ENCODE data around the gene DNM2.

DNM2 gene

GRCh38 chr19:10686661-10687517 is 31.0 kb upstream of the DNM2 start:
- no peaks in the 10 kb centered on the region for H3K27me3 ChIP-seq (ENCODE audit: insufficient read depth, poor library complexity, severe bottlenecking)
- no peak overlapping the region for H3K27ac ChIP-seq (replicated peaks)
- TF ChIP-seq SPI1 (IDR thresholded peaks at IDR 0.05; ENCODE audit: borderline replicate concordance, low read depth) (no peak), POLR2AphosphoS5 (IDR thresholded peaks at IDR 0.05; ENCODE audit: low read depth) (no peak), GABPA (IDR thresholded peaks at IDR 0.05; ENCODE audit: low read depth) (no peak)
- TF ChIP-seq, protein P1, sequence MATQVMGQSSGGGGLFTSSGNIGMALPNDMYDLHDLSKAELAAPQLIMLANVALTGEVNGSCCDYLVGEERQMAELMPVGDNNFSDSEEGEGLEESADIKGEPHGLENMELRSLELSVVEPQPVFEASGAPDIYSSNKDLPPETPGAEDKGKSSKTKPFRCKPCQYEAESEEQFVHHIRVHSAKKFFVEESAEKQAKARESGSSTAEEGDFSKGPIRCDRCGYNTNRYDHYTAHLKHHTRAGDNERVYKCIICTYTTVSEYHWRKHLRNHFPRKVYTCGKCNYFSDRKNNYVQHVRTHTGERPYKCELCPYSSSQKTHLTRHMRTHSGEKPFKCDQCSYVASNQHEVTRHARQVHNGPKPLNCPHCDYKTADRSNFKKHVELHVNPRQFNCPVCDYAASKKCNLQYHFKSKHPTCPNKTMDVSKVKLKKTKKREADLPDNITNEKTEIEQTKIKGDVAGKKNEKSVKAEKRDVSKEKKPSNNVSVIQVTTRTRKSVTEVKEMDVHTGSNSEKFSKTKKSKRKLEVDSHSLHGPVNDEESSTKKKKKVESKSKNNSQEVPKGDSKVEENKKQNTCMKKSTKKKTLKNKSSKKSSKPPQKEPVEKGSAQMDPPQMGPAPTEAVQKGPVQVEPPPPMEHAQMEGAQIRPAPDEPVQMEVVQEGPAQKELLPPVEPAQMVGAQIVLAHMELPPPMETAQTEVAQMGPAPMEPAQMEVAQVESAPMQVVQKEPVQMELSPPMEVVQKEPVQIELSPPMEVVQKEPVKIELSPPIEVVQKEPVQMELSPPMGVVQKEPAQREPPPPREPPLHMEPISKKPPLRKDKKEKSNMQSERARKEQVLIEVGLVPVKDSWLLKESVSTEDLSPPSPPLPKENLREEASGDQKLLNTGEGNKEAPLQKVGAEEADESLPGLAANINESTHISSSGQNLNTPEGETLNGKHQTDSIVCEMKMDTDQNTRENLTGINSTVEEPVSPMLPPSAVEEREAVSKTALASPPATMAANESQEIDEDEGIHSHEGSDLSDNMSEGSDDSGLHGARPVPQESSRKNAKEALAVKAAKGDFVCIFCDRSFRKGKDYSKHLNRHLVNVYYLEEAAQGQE (IDR thresholded peaks at IDR 0.05; ENCODE audit: insufficient replicate concordance, low read depth), result no peak
- TF ChIP-seq, protein P2, sequence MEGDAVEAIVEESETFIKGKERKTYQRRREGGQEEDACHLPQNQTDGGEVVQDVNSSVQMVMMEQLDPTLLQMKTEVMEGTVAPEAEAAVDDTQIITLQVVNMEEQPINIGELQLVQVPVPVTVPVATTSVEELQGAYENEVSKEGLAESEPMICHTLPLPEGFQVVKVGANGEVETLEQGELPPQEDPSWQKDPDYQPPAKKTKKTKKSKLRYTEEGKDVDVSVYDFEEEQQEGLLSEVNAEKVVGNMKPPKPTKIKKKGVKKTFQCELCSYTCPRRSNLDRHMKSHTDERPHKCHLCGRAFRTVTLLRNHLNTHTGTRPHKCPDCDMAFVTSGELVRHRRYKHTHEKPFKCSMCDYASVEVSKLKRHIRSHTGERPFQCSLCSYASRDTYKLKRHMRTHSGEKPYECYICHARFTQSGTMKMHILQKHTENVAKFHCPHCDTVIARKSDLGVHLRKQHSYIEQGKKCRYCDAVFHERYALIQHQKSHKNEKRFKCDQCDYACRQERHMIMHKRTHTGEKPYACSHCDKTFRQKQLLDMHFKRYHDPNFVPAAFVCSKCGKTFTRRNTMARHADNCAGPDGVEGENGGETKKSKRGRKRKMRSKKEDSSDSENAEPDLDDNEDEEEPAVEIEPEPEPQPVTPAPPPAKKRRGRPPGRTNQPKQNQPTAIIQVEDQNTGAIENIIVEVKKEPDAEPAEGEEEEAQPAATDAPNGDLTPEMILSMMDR (IDR thresholded peaks at IDR 0.05; ENCODE audit: insufficient read depth, low read length), result no peak
- DNase-seq (ENCODE audit: low read depth in 1 of 2, low spot score in 1 of 2), result no peak
- no peak overlapping the region for H3K4me3 ChIP-seq (replicated peaks; ENCODE audit: insufficient read depth, low read length)

- no peak for DNase-seq (ENCODE audit: low read depth in 1 of 2, low spot score in 1 of 2)
- Histone ChIP-seq H3K27me3 (ENCODE audit: insufficient read depth, poor library complexity, severe bottlenecking) (no peaks in the 10 kb centered on the region), H3K4me3 (replicated peaks; ENCODE audit: insufficient read depth, low read length) (no peak overlapping the region), H3K27ac (replicated peaks) (no peak overlapping the region)
- no peak for TF ChIP-seq GABPA (IDR thresholded peaks at IDR 0.05; ENCODE audit: low read depth)
- TF ChIP-seq POLR2AphosphoS5 (IDR thresholded peaks at IDR 0.05; ENCODE audit: low read depth), result peak; percentile 30; the same call in 1 of the 2 replicates
Measured at GRCh38 chr19:10687518-10688288, 30.2 kb upstream of the DNM2 start.

DNA sequence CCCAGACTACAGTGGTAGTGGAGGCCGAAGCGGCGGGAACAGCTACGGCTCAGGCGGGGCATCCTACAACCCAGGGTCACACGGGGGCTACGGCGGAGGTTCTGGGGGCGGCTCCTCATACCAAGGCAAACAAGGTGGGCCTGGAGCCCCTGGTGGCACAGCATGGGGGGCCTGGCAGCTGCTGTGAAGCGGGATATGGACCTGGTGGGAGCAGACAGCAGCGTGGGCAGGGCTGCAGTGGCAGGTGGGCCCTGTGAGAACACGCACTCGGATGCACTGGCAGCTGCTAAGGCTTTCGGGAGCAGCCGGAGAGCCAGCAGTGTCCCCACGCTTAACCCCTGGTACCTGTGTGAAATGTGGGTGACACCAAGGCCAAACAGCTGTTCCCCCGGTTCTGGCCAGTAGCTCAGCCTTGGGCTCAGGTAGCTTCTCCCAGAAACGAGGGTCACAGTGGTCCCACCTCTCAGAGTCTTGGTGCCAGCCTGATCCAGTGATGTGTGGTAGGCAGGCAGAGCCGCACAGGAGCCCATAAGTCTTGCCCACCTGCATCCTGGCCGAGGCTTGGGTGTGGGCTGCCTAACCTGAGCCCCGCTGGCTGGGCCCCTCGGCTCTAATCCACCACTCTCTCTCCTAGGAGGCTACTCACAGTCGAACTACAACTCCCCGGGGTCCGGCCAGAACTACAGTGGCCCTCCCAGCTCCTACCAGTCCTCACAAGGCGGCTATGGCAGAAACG is 29.2 kb upstream of the DNM2 start:
- TF ChIP-seq, protein P1 (IDR thresholded peaks at IDR 0.05; ENCODE audit: insufficient replicate concordance, low read depth), result no peak
- peak; percentile 59; the same call in 1 of the 2 replicates for TF ChIP-seq POLR2AphosphoS5 (IDR thresholded peaks at IDR 0.05; ENCODE audit: low read depth)
- H3K4me3 ChIP-seq (replicated peaks; ENCODE audit: insufficient read depth, low read length), result no peak overlapping the region
- H3K27me3 ChIP-seq (ENCODE audit: insufficient read depth, poor library complexity, severe bottlenecking), result no peaks in the 10 kb centered on the region
- no peak for DNase-seq (ENCODE audit: low read depth in 1 of 2, low spot score in 1 of 2)
- no peak overlapping the region for H3K27ac ChIP-seq (replicated peaks)

DNA sequence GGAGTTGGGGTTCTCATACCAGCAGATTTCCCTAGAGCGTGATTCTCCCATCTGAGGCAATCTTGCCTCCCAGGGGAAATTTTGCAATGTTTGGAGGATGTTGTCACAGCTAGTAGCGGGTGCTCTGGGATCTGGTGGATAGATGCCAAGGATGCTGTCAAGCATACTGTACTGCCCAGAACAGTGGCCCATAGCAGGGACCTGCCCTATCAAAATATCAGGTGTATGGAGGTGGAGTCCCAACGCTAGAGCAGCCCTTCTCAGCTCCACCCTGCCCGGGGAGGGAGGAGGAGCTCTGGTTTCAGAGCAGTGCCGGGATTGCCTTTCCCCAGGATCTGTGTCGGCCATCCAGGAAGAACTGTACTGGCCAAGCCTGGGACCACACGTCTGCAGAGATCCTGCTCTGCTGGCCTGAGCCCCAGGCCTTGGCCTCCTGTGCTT is 27.5 kb upstream of the DNM2 start:
- TF ChIP-seq SPI1 (IDR thresholded peaks at IDR 0.05; ENCODE audit: borderline replicate concordance, low read depth), result no peak
- TF ChIP-seq POLR2AphosphoS5 (IDR thresholded peaks at IDR 0.05; ENCODE audit: low read depth), result no peak; the same call in 1 of the 2 replicates
- TF ChIP-seq, protein P2 (IDR thresholded peaks at IDR 0.05; ENCODE audit: insufficient read depth, low read length), result no peak
- TF ChIP-seq, protein P1 (IDR thresholded peaks at IDR 0.05; ENCODE audit: insufficient replicate concordance, low read depth), result no peak
- TF ChIP-seq GABPA (IDR thresholded peaks at IDR 0.05; ENCODE audit: low read depth), result no peak
- peak in 1 of 2 experiments; percentile 22 for DNase-seq (ENCODE audit: low read depth in 1 of 2, low spot score in 1 of 2)
- Histone ChIP-seq H3K27me3 (ENCODE audit: insufficient read depth, poor library complexity, severe bottlenecking) (no peaks in the 10 kb centered on the region), H3K27ac (replicated peaks) (no peak overlapping the region), H3K4me3 (replicated peaks; ENCODE audit: insufficient read depth, low read length) (no peak overlapping the region)
